Activated naive CD8-positive, alpha-beta T cell (primary cell): Measurements from ENCODE around the gene PLCH1.

ENCODE experiments used
- H3K27ac Mint-ChIP-seq: one replicate; pipeline ENCODE4 v1.8.0; 2021; ENCODE audit warnings: mixed read lengths
- H3K27me3 Mint-ChIP-seq: one replicate; pipeline ENCODE4 v1.8.0; 2021; ENCODE audit warnings: mixed read lengths
- H3K36me3 Mint-ChIP-seq: one replicate; pipeline ENCODE4 v1.8.0; 2021; ENCODE audit warnings: mixed read lengths
- H3K4me1 Mint-ChIP-seq: one replicate; pipeline ENCODE4 v1.8.0; 2021; ENCODE audit warnings: low read depth, mixed read lengths
- H3K4me3 Mint-ChIP-seq: one replicate; pipeline ENCODE4 v1.8.0; 2021; ENCODE audit warnings: mild to moderate bottlenecking, mixed read lengths
- H3K9me3 Mint-ChIP-seq: one replicate; pipeline ENCODE4 v1.8.0; 2021; ENCODE audit warnings: low read depth, mixed read lengths

PLCH1 gene, protein sequence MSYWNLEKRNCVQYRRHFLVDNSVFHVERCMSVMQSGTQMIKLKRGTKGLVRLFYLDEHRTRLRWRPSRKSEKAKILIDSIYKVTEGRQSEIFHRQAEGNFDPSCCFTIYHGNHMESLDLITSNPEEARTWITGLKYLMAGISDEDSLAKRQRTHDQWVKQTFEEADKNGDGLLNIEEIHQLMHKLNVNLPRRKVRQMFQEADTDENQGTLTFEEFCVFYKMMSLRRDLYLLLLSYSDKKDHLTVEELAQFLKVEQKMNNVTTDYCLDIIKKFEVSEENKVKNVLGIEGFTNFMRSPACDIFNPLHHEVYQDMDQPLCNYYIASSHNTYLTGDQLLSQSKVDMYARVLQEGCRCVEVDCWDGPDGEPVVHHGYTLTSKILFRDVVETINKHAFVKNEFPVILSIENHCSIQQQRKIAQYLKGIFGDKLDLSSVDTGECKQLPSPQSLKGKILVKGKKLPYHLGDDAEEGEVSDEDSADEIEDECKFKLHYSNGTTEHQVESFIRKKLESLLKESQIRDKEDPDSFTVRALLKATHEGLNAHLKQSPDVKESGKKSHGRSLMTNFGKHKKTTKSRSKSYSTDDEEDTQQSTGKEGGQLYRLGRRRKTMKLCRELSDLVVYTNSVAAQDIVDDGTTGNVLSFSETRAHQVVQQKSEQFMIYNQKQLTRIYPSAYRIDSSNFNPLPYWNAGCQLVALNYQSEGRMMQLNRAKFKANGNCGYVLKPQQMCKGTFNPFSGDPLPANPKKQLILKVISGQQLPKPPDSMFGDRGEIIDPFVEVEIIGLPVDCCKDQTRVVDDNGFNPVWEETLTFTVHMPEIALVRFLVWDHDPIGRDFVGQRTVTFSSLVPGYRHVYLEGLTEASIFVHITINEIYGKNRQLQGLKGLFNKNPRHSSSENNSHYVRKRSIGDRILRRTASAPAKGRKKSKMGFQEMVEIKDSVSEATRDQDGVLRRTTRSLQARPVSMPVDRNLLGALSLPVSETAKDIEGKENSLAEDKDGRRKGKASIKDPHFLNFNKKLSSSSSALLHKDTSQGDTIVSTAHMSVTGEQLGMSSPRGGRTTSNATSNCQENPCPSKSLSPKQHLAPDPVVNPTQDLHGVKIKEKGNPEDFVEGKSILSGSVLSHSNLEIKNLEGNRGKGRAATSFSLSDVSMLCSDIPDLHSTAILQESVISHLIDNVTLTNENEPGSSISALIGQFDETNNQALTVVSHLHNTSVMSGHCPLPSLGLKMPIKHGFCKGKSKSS (N-terminal part only)

DNA sequence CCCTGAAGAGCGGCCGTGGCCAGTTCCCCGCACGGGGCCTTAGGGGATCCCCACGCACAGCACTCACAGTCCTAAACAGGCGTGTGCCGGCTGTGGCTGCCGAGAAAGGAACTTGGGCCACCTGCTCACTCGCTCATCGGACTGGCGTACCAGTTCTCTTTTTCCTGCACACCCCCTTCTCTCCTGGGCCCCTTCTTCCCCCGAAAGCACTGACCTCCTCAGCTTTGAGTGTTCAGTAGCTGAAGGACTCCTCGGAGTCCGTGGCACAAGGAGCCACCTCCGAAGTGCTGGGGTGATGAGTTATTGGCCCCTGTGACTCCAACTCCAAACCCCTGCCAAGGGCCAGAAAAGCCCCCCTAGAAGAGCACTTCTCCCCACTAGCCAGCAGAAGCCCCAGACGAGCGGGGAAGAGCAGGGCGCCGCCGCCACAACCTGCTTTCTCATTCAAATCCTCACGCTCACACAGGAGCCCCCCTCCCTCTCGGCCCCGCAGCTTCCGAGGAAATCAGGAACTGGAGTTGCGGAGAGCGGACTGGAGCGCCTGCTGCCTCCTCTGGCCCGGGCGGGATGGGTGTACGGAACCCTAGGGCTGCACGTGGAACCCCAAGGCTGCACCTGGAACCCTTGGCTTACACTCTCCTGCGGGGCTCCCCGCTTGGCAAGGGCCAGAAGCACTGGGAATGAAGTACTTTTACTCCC is at the start of gene PLCH1:
PLCH1 (minus strand) TSS at position 446 of the 699 bp plus-strand sequence. CDS start 40,847 bp downstream, outside the sequence.
- H3K27me3 Mint-ChIP-seq, result peaks cover 18% of the 10 kb centered on the region
- peak within 1 kb of the TSS; percentile 90 for H3K4me3 Mint-ChIP-seq
- no peak within 1 kb of the TSS for H3K27ac Mint-ChIP-seq
- no peaks in the 10 kb centered on the region for H3K36me3 Mint-ChIP-seq
- peaks cover 18% of the 10 kb centered on the region for H3K4me1 Mint-ChIP-seq
- H3K9me3 Mint-ChIP-seq, result no peaks in the 10 kb centered on the region

DNA sequence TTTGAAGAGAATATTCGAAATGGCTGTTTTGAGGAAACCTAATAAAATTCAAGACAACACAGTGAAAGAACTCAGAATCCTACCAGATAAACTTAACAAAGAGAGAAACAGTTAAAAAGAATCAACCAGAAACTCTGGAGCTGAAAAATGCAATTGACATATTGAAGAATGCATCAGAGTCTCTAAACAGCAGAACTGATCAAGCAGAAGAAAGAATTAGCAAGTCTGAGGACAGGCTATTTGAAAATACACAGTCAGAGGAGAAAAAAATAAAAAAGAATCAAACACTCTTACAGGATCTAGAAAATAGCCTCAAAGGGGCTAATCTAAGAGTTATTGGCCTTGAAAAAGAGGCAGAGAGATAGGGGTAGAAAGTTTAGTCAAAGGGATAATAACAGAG is 47.7 kb upstream of the PLCH1 start:
- no peak overlapping the region for H3K4me3 Mint-ChIP-seq
- H3K4me1 Mint-ChIP-seq, result peaks cover 10% of the 10 kb centered on the region
- no peak overlapping the region for H3K27ac Mint-ChIP-seq
- peaks cover 42% of the 10 kb centered on the region for H3K36me3 Mint-ChIP-seq
- no peaks in the 10 kb centered on the region for H3K27me3 Mint-ChIP-seq
- H3K9me3 Mint-ChIP-seq, result peaks cover 4% of the 10 kb centered on the region

DNA sequence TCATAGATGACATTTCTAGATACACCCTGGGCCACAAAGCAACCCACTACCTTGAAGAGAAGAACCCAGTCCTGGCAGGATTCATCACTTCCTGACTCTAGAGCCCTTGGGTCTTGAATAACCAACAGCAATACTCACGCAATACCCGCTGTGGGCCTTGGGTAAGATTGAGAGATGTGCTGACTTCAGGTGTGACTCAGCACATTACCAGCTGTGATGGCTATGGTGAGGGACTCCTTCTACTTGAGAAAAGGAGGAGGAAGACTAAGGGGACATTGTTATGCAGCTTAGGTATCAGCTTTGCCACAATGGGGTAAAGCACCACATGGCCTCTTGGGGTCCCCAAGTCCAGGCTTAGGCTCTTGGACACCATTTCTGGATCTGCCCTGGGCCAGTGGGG is 46.3 kb upstream of the PLCH1 start:
- H3K9me3 Mint-ChIP-seq, result peaks cover 4% of the 10 kb centered on the region
- no peak overlapping the region for H3K4me3 Mint-ChIP-seq
- no peaks in the 10 kb centered on the region for H3K27me3 Mint-ChIP-seq
- H3K27ac Mint-ChIP-seq, result no peak overlapping the region
- peaks cover 32% of the 10 kb centered on the region for H3K36me3 Mint-ChIP-seq
- H3K4me1 Mint-ChIP-seq, result peaks cover 10% of the 10 kb centered on the region

DNA sequence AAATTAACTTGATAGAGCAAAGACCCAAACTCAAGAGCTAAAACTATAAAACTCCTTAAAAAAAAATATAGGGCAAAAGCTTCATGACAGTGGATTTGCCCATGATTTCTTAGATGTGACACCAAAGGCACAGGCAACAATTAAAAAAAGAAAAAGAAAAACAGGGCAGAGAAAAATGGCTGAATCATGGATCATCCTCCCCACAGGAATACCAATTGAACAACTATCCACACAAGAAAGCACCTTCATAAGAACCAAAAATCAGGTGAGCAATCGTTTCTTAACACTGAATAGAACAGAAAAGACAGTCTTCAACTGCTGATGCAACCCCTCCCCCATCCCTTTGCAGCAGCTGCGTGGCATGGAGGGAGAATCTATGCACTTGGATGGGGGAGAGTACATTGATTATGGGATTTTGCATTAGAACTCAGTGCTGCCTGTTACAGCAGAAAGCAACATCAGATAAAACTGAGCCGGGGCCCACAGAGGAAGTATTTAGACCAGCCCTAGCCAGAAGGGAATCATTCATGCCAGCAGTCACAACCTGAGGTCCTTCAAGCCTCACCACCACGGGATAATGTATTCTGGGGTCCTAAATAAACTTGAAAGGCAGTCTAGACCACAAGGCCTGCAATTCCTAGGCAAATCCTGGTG is 45.5 kb upstream of the PLCH1 start:
- no peak overlapping the region for H3K4me3 Mint-ChIP-seq
- H3K4me1 Mint-ChIP-seq, result peaks cover 17% of the 10 kb centered on the region
- no peak overlapping the region for H3K27ac Mint-ChIP-seq
- peaks cover 29% of the 10 kb centered on the region for H3K36me3 Mint-ChIP-seq
- H3K27me3 Mint-ChIP-seq, result no peaks in the 10 kb centered on the region
- peaks cover 4% of the 10 kb centered on the region for H3K9me3 Mint-ChIP-seq

DNA sequence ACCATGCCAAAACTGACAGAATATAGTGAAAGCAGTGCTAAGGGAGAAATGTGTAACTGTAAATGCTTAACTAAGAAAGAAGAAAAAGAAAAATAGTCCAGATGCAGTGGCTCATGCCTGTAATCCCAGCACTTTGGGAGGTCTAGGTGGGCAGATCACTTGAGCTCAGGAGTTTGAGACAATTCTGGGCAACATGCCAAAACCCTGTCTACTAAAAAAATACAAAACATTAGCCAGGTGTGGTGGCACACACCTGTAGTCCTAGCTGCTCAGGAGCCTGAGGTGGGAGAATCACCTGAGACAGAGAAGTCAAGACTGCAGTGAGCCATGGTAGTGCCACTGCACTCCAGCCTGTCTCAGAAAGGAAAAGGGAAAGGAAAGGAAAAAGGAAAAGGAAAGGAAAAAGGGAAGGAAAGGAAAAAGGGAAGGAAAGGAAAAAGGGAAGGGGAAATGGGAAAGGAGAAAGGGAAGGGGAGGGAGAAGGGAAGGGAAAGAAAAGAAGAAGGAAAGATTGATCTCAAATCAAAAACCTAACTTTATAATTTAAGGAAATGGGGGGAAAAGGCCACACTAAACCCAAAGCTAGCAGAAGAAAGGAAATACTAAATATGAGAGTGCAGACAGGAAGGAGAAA is 40.9 kb upstream of the PLCH1 start:
- Mint-ChIP-seq H3K36me3 (peaks cover 19% of the 10 kb centered on the region), H3K4me1 (peaks cover 20% of the 10 kb centered on the region), H3K4me3 (no peak overlapping the region), H3K27me3 (no peaks in the 10 kb centered on the region), H3K9me3 (peaks cover 8% of the 10 kb centered on the region), H3K27ac (no peak overlapping the region)

DNA sequence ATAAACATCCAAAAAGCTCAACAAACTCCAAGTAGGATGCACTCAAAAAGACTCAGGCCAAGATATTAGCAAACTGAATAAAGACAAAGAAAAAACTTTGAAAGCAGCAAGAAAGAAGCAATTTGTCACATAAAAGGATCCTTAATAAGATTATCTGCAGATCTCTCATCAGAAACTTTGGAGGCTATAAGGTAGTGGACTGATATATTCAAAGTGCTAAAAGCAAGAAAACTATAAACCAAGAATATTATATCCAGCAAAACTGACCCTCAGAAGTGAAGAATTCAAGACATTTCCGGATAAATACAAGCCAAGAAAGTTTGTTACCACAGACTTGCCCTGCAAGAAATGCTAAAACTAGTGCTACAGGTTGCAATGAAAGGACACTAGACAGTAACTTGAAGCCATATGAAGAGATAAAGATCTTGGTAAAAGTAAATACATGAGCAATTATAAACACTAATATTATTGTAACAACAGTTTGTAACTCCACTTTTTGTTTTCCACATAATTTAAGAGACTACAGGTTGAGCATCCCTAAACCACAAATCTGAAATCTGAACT is 37.6 kb upstream of the PLCH1 start:
- Mint-ChIP-seq H3K27ac (no peak overlapping the region), H3K9me3 (peaks cover 8% of the 10 kb centered on the region), H3K4me1 (peaks cover 14% of the 10 kb centered on the region), H3K36me3 (peaks cover 19% of the 10 kb centered on the region), H3K4me3 (no peak overlapping the region), H3K27me3 (no peaks in the 10 kb centered on the region)

DNA sequence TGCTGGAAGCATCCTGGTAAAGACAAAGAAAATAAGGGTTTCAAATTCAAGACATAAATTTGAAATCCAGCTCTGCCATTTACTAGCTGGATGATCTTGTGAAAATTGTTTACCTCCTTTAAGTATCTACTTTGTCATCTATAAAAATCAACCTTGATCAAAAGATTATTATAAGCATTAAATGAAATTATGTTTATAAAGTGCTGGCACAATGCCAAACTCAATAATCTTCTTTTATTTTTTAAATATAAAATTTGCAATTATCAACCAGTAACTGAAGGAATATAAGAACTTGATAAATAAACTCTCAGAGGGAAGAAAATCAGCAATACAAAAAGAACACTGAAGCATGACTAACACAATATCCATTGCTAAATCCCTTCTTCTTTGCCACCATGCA is 35.4 kb upstream of the PLCH1 start:
- Mint-ChIP-seq H3K4me1 (peaks cover under 1% of the 10 kb centered on the region), H3K9me3 (peaks cover 8% of the 10 kb centered on the region), H3K4me3 (no peak overlapping the region), H3K27ac (no peak overlapping the region), H3K36me3 (peaks cover 21% of the 10 kb centered on the region), H3K27me3 (no peaks in the 10 kb centered on the region)

DNA sequence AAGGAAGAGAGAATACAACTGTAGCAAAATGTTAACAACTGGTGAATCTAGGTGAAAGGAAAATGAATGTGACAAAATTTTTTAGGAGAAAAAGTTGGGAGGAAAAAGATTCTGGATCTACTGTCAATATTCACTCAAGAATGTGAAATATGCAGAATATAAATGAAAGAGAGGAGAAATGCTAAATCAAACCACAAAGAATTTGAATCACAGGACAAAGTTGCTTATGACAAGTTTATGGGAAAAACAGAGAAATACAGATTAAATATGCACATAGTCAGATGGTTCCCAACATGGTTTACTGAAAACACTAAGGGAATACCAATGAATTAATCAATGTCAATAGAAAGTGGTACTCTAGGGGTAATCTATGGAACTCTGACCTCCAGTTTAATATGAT is 33.6 kb upstream of the PLCH1 start:
- Mint-ChIP-seq H3K4me3 (no peak overlapping the region), H3K9me3 (peaks cover 8% of the 10 kb centered on the region), H3K27ac (no peak overlapping the region), H3K36me3 (peaks cover 34% of the 10 kb centered on the region), H3K27me3 (no peaks in the 10 kb centered on the region), H3K4me1 (no peaks in the 10 kb centered on the region)

DNA sequence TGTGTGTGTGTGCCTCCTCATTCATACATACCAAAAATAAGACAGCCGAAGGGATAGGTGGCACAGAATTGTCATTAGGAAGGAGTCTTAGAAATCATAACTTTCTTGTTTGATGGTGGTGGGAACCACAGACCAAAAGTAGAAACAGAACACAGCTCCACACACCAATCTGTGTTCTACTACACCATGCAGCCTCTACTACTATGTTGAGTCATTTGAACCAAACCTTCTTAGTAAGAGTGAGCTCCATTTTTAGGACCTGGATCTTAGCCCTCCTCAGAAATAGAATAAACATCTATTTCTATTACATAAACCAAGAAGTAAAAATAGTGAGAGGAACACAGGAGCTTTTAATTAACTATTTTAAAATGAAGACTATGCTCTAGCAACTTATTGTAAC is 27.9 kb upstream of the PLCH1 start:
- no peaks in the 10 kb centered on the region for H3K27me3 Mint-ChIP-seq
- H3K9me3 Mint-ChIP-seq, result no peaks in the 10 kb centered on the region
- H3K36me3 Mint-ChIP-seq, result peaks cover 28% of the 10 kb centered on the region
- no peak overlapping the region for H3K4me3 Mint-ChIP-seq
- H3K4me1 Mint-ChIP-seq, result no peaks in the 10 kb centered on the region
- H3K27ac Mint-ChIP-seq, result no peak overlapping the region

DNA sequence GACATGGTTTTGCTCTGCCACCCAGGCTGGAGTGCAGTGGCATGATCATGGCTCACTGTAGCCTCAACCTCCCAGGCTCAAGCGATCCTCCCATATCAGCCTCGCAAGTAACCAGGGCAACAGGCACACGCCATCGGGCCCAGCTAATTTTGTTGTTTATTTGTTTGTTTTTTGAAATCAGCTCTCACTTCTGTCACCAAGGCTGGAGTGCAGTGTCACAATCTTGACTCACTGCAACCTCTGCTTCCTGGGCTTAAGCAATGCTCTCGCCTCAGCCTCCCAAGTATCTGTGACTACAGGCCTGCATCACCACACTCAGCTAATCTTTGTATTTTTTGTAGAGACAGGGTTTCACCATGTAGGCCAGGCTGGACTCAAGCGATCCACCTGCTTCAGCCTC is 26.3 kb upstream of the PLCH1 start:
- Mint-ChIP-seq H3K36me3 (peaks cover 28% of the 10 kb centered on the region), H3K27me3 (no peaks in the 10 kb centered on the region), H3K27ac (no peak overlapping the region), H3K4me1 (no peaks in the 10 kb centered on the region), H3K4me3 (no peak overlapping the region), H3K9me3 (no peaks in the 10 kb centered on the region)

DNA sequence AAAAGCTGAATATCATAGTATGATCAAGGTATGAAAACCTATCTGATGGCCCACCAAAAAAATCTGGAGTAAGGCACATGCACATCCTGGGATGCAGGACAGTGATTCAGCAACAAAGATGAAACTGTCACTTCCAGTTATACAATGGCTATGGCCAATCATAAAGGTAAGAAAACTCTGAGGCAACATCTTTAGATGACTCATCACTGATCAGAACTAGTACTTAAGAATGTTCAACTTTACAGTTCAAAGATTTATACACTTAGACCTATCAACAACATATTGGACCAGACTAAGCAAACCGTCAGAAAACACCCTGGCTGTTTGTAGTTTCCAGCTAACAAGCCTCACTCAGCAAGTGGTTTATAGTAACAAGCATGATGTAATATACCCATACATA is 21.3 kb upstream of the PLCH1 start:
- no peaks in the 10 kb centered on the region for H3K9me3 Mint-ChIP-seq
- no peaks in the 10 kb centered on the region for H3K4me1 Mint-ChIP-seq
- peaks cover 8% of the 10 kb centered on the region for H3K36me3 Mint-ChIP-seq
- no peaks in the 10 kb centered on the region for H3K27me3 Mint-ChIP-seq
- H3K4me3 Mint-ChIP-seq, result no peak overlapping the region
- H3K27ac Mint-ChIP-seq, result no peak overlapping the region

DNA sequence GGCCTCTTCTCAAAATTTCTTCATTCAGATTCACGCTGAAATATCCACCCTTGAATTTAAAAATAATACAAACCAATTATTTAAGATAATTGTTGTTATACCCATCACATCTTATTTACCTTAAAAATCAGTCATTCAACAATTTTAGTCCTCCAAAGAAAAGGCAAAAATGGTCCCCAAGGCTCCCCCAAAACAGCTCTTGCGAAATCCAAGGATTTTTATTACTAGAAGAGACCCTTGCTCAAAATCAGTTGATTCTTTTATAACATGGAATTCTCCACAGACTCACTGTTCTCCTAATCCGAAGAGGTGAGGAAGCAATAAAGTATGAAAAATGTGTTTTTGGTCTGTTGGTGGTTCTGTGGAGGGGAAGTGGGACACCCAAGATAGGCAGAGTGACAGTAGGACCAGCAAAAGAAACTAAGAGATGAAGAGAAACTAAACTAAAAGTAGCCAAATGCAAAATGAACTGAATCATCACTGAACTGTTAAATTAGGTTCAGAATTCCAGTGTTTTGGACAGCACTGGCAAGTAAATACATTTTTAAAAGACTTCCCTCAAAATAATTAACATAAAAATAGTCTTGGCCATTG is 19.1 kb upstream of the PLCH1 start:
- H3K36me3 Mint-ChIP-seq, result peaks cover 8% of the 10 kb centered on the region
- no peak overlapping the region for H3K4me3 Mint-ChIP-seq
- H3K27me3 Mint-ChIP-seq, result no peaks in the 10 kb centered on the region
- H3K9me3 Mint-ChIP-seq, result no peaks in the 10 kb centered on the region
- no peaks in the 10 kb centered on the region for H3K4me1 Mint-ChIP-seq
- H3K27ac Mint-ChIP-seq, result no peak overlapping the region

DNA sequence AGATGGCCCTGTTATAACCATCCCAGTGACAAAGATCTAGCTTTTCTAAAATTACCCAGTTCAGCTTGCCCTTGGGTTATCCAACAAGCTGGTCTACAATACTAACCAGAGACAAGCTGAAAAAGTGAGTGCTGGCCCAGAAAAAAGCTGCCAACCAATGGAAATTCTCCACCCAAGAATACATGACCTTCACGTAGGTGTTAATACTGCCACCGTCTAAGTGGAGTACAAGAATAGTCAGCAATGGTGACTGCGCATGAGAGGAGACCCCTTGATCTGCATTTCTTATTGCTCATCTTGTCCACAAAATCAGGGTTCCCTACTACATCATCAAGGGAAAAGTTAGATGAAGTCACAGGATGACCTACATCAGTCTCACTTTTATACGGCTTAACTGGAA is 15.8 kb upstream of the PLCH1 start:
- H3K36me3 Mint-ChIP-seq, result peaks cover 10% of the 10 kb centered on the region
- no peaks in the 10 kb centered on the region for H3K9me3 Mint-ChIP-seq
- no peak overlapping the region for H3K4me3 Mint-ChIP-seq
- no peak overlapping the region for H3K27ac Mint-ChIP-seq
- H3K27me3 Mint-ChIP-seq, result no peaks in the 10 kb centered on the region
- H3K4me1 Mint-ChIP-seq, result no peaks in the 10 kb centered on the region
